Measurements from ENCODE around the gene DYNLL1. TPM values are rescaled to one million over a fixed set of nuclear protein-coding genes. Genes with fewer than 3 reads are reported as not detected.

Gene DYNLL1
- total RNA-seq, 1 experiment from 2014 or later = 243 TPM

GRCh38 chr12:120534703-120535655 lies 39.1 kb downstream of the DYNLL1 start (continued):
- TF ChIP-seq, protein P1, sequence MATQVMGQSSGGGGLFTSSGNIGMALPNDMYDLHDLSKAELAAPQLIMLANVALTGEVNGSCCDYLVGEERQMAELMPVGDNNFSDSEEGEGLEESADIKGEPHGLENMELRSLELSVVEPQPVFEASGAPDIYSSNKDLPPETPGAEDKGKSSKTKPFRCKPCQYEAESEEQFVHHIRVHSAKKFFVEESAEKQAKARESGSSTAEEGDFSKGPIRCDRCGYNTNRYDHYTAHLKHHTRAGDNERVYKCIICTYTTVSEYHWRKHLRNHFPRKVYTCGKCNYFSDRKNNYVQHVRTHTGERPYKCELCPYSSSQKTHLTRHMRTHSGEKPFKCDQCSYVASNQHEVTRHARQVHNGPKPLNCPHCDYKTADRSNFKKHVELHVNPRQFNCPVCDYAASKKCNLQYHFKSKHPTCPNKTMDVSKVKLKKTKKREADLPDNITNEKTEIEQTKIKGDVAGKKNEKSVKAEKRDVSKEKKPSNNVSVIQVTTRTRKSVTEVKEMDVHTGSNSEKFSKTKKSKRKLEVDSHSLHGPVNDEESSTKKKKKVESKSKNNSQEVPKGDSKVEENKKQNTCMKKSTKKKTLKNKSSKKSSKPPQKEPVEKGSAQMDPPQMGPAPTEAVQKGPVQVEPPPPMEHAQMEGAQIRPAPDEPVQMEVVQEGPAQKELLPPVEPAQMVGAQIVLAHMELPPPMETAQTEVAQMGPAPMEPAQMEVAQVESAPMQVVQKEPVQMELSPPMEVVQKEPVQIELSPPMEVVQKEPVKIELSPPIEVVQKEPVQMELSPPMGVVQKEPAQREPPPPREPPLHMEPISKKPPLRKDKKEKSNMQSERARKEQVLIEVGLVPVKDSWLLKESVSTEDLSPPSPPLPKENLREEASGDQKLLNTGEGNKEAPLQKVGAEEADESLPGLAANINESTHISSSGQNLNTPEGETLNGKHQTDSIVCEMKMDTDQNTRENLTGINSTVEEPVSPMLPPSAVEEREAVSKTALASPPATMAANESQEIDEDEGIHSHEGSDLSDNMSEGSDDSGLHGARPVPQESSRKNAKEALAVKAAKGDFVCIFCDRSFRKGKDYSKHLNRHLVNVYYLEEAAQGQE (IDR thresholded peaks at IDR 0.05; ENCODE audit: low read depth) = no peak

DNA sequence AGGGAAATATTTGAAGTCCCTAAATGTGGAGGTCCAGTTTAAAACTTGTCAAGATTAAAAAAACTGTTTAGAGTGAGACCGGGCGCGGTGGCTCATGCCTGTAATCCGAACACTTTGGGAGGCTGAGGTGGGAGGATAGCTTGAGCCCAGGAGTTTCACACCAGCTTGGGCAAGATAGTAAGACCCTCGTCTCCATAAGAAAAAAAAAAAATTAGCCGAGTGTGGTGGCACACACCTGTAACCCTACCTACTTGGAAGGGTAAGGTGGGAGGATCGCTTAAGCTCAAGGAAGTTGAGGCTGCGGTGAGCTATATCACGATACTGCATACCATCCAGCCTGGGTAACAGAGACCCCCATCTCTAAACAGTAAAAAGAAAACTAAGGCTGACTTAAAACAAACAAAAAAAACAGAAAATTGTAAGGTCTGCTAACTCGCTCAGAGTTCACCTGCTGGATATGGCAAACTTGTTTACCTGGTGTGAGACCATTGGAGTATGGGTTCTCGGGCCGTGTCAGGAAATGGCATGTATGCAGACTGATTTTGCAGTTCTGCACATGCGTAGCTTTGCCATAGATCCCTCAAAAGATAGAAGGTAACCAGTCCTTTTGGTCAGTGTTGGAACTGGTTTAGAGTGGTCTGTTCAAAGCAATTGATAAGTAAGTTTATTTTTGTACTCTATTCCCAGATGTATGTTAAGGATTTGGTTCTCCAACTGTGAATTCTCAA lies 40.3 kb downstream of the DYNLL1 start:
- Histone ChIP-seq H3K9me2 (ENCODE audit: insufficient read depth) (no peaks in the 10 kb centered on the region), H2AFZ (ENCODE audit: low read depth, low read length, poor library complexity, severe bottlenecking) (no peak overlapping the region), H3K79me2 (ENCODE audit: insufficient read depth, low read length) (peaks cover 70% of the 10 kb centered on the region), H3K9me3 (ENCODE audit: control insufficient read depth in 1 of 2, insufficient read depth in 1 of 2, low read depth in 1 of 2, low read length in 2 of 2) (no peaks in the 10 kb centered on the region), H3K4me1 (ENCODE audit: control insufficient read depth in 1 of 2, insufficient read depth in 2 of 2, low read length in 2 of 2) (peaks cover 27 to 47% of the 10 kb centered on the region in 2 experiments), H3K27ac (ENCODE audit: low read depth, low read length) (no peak overlapping the region), H3K27me3 (ENCODE audit: insufficient read depth, low read length) (no peaks in the 10 kb centered on the region), H4K20me1 (ENCODE audit: insufficient read depth) (peaks cover 12% of the 10 kb centered on the region; the same call in 1 of the 2 replicates), H3K9ac (ENCODE audit: low read length) (peak overlapping the region; percentile 95), H3K36me3 (ENCODE audit: control insufficient read depth in 1 of 2, insufficient read depth in 2 of 2, low read length in 2 of 2) (peaks cover 4 to 17% of the 10 kb centered on the region in 2 experiments; a peak in 2 of 4 replicates), H3K4me3 (replicated peaks in 1 of 2; ENCODE audit: low read depth in 1 of 2, low read length in 2 of 2) (peak overlapping the region in 1 of 2 experiments; percentile 81; a peak in 1 of 4 replicates), H3K4me2 (ENCODE audit: low read length) (peak overlapping the region; percentile 97)
- 0 out of 2 replicates have a peak, but pooled peaks have one; percentile 9 for TF ChIP-seq POLR2AphosphoS5 (IDR thresholded peaks at IDR 0.05; ENCODE audit: low read depth, low read length)
- TF ChIP-seq SP1 (IDR thresholded peaks at IDR 0.05; ENCODE audit: low read depth) = no peak
- TF ChIP-seq POLR2A (IDR thresholded peaks at IDR 0.05; ENCODE audit: borderline replicate concordance, extremely low read depth, insufficient read depth, insufficient read length) = no peak
- RAD21 ChIA-PET (ENCODE audit: low non-redundant PET in 1 of 2, low total read pairs in 2 of 2, uncharacterized antibody in 2 of 2, unreplicated experiment in 2 of 2) = no interaction called here
- CTCF ChIA-PET = no interaction called here
- intact Hi-C loops (cut with micrococcal nuclease) = loop anchor here (10.0 kb wide), 1 partner anchor 211 kb away; the partner anchor contains the start of gene PLA2G1B
- BruUV-seq (replicated peaks) = no TSS peak
- POLR2A ChIA-PET = no interaction called here
- ATAC-seq (no peak), DNase-seq (ENCODE audit: low read depth, low spot score) (no peak)
